HepG2 (cell line): ENCODE data around the gene FAM20C. TPM values are rescaled to one million over a fixed set of nuclear protein-coding genes. Genes with fewer than 3 reads are reported as not detected.

Experiments
- ATAC-seq: fragments of 200-7000 bp; cut with Tn5 transposase; 3 replicates; pipeline ENCODE4 v1.9.1; 2020; ENCODE audit warnings: mild to moderate bottlenecking, moderate library complexity
- BruUV-seq: library from RNA; stranded (reverse); fragments of 400-500 nt; replicated peaks from 2 replicates; lab custom pipeline; 2021; lab: Mats Ljungman, UMichigan
- CTCF ChIA-PET: fragments of 300-600 bp; formaldehyde crosslinking; extraction: SDS; loops from one replicate; lab custom pipeline; 2021; ENCODE audit warnings: low total read pairs, inconsistent platforms, low intra/inter-chr PET ratio; lab: Yijun Ruan, JAX
- POLR2A ChIA-PET: fragments of 350-600 bp; sonication (Branson Sonifier 250); formaldehyde crosslinking; loops from one replicate; lab custom pipeline; 2020; ENCODE audit warnings: antibody characterized with exemption, inconsistent platforms; lab: Yijun Ruan, JAX
- DNase-seq: peaks from one replicate; pipeline ENCODE4 v3.0.0-alpha.2; 2015; ENCODE audit warnings: low spot score
- FAIRE-seq: peaks from 3 replicates; lab custom pipeline; 2011; peaks lifted over from hg19 to GRCh38; lab: Jason Lieb, UNC
- H2AFZ ChIP-seq: one replicate; pipeline ENCODE4 v1.6.1; 2011; ENCODE audit warnings: low read length, inconsistent platforms
- H3K27ac ChIP-seq: fragments of 300-600 bp; 3 replicates; pipeline ENCODE4 v1.8.0; 2011; ENCODE audit warnings: mixed run types, mild to moderate bottlenecking, mixed read lengths, low read length, inconsistent platforms; ENCODE audit not compliant: insufficient read depth; ENCODE audit errors: extremely low read length
- H3K27me3 ChIP-seq, 2 experiments: fragments of 200-600 bp in 1 of 2; 2 replicates in 1 of 2; 3 replicates in 1 of 2; pipeline versions ENCODE4 v1.6.0 to v1.8.0; 2011; ENCODE audit warnings: low read length in 2 of 2, mild to moderate bottlenecking in 2 of 2, moderate library complexity in 2 of 2, inconsistent platforms in 1 of 2; ENCODE audit not compliant: insufficient read depth in 2 of 2, control insufficient read depth in 1 of 2
- H3K36me3 ChIP-seq, 2 experiments: fragments of 200-600 bp in 1 of 2; replicated peaks in 1 of 2; 2 replicates in 1 of 2; 3 replicates in 1 of 2; pipeline versions ENCODE4 v1.5.1 to v1.8.0; 2011; ENCODE audit warnings: low read length in 2 of 2, inconsistent platforms in 1 of 2; ENCODE audit not compliant: insufficient read depth in 2 of 2, control insufficient read depth in 1 of 2
- H3K4me1 ChIP-seq: 2 replicates; pipeline ENCODE4 v1.5.1; 2012; ENCODE audit warnings: low read length, inconsistent platforms; ENCODE audit not compliant: insufficient read depth
- H3K4me2 ChIP-seq: 2 replicates; pipeline ENCODE4 v1.6.0; 2011; ENCODE audit warnings: low read depth, low read length, inconsistent platforms
- H3K4me3 ChIP-seq, 3 experiments: fragments of 200-600 bp in 1 of 3; sonication (generic), shearing (Covaris generic) in 1 of 3; replicated peaks in 1 of 3; 2 replicates each; pipeline ENCODE4 v1.5.1; 2011 to 2016; ENCODE audit warnings: low read length in 3 of 3, inconsistent platforms in 2 of 3, low read depth in 2 of 3, mild to moderate bottlenecking in 2 of 3, control low read depth in 1 of 3, mixed read lengths in 1 of 3; ENCODE audit not compliant: insufficient read depth in 1 of 3
- H3K79me2 ChIP-seq: one replicate; pipeline ENCODE4 v1.6.1; 2011; ENCODE audit warnings: low read length, inconsistent platforms; ENCODE audit not compliant: insufficient read depth
- H3K9ac ChIP-seq: 2 replicates; pipeline ENCODE4 v1.6.0; 2011; ENCODE audit warnings: mild to moderate bottlenecking, low read depth, low read length, inconsistent platforms; ENCODE audit not compliant: insufficient read depth
- H3K9me3 ChIP-seq: 2 replicates; pipeline ENCODE4 v1.5.1; 2012; ENCODE audit warnings: mild to moderate bottlenecking, low read length
- H4K20me1 ChIP-seq: 2 replicates; pipeline ENCODE4 v1.6.0; 2011; ENCODE audit warnings: inconsistent platforms, mild to moderate bottlenecking, low read length, moderate library complexity; ENCODE audit not compliant: insufficient read depth
- ASH2L ChIP-seq: fragments of 300-600, 200-600 bp; sonication (generic); IDR thresholded peaks from 2 replicates; pipeline ENCODE4 v1.7.0; 2017; ENCODE audit warnings: low read depth, mild to moderate bottlenecking, moderate library complexity, mixed read lengths, low read length; ENCODE audit not compliant: insufficient read length
- KDM2A ChIP-seq: sonication (generic); formaldehyde crosslinking; IDR thresholded peaks from 2 replicates; pipeline ENCODE4 v1.4.0; 2020; ENCODE audit warnings: low read depth, missing genetic modification reagents, borderline replicate concordance
- MAFK ChIP-seq, 2 experiments: IDR thresholded peaks in 1 of 2; conservative IDR thresholded peaks in 1 of 2; 2 replicates each; pipeline ENCODE4 v1.6.1; 2011; ENCODE audit warnings: improper control_type of control experiment in 2 of 2, low read length in 2 of 2
- POLR2AphosphoS5 ChIP-seq: IDR thresholded peaks from 2 replicates; pipeline ENCODE4 v1.6.1; 2012; ENCODE audit warnings: low read depth, low read length
- RFX1 ChIP-seq: fragments of 450-650 bp; IDR thresholded peaks from 2 replicates; pipeline ENCODE4 v1.6.1; 2017
- SKI ChIP-seq: fragments of 450-650 bp; IDR thresholded peaks from one replicate; pipeline ENCODE4 v1.6.1; 2018; ENCODE audit warnings: mild to moderate bottlenecking; ENCODE audit not compliant: partially characterized antibody
- TFDP1 ChIP-seq: IDR thresholded peaks from 2 replicates; pipeline ENCODE4 v1.6.1; 2016; ENCODE audit warnings: missing compliant biosample characterization, missing genetic modification reagents, borderline replicate concordance
- ZFP82 ChIP-seq: sonication (generic); formaldehyde crosslinking; IDR thresholded peaks from 2 replicates; pipeline ENCODE4 v1.5.1; 2020; ENCODE audit warnings: mild to moderate bottlenecking, missing genetic modification reagents, borderline replicate concordance
- ZSCAN20 ChIP-seq: sonication (generic); formaldehyde crosslinking; IDR thresholded peaks from 2 replicates; pipeline ENCODE4 v1.4.0; 2020; ENCODE audit warnings: missing genetic modification reagents, mild to moderate bottlenecking, borderline replicate concordance
- WGBS: methylation state at CpG from one replicate; pipeline ENCODE4 v1.1.6; 2017; ENCODE audit warnings: low lambda C conversion rate; 5-methylcytosine and 5-hydroxymethylcytosine counted together
- in situ Hi-C: cut with HindIII; loops from 2 replicates; pipeline ENCODE4 v1.10.0; 2017; ENCODE audit warnings: low pct_unique_long_range_greater_than_20kb; ENCODE audit not compliant: extremely low pct_ligation_motif_present
- intact Hi-C: fragments of 100-400 bp; cut with micrococcal nuclease; formaldehyde crosslinking; loops from one replicate; pipeline ENCODE4 v1.10.0; 2022; ENCODE audit not compliant: unreplicated experiment
- polyA plus RNA-seq, 8 experiments: library from polyadenylated mRNA; depleted of rRNA in 3 of 8; stranded (reverse) in 7 of 8; unstranded in 1 of 8; fragments of >200 nt; fragmentation: Illumina TruSeq in 4 of 8; extraction: Trizol in 4 of 8; gene quantifications; 2 replicates each; pipeline versions ENCODE4 v1.2.1 to v1.2.3, GENCODE V29; 2011 to 2016; ENCODE audit warnings: low read depth in 4 of 8, missing spikeins in 1 of 8, mixed read lengths in 1 of 8; ENCODE audit not compliant: insufficient read depth in 1 of 8
- total RNA-seq, 5 experiments: library from RNA; depleted of rRNA; stranded (reverse); fragments of >200 nt; fragmentation: Illumina TruSeq; extraction: Trizol; gene quantifications; 2 replicates each; pipeline ENCODE4 v1.2.3, GENCODE V29; 2016; ENCODE audit warnings: low read depth in 1 of 5
- TF ChIP-seq, protein P1 (sequence below): sonication (generic); formaldehyde crosslinking; IDR thresholded peaks from 2 replicates; pipeline ENCODE4 v1.5.1; 2020; ENCODE audit warnings: mild to moderate bottlenecking, moderate library complexity, missing genetic modification reagents

FAM20C gene
- total and polyA plus RNA-seq, 2 of the 13 experiments (the other 11 are each of a cell fraction or from before 2014, with no cell fraction given), result 11.9 to 19.9 TPM

GRCh38 chr7:268991-269390 lies 76.6 kb downstream of the FAM20C start (continued):
- TF ChIP-seq TFDP1 (CRISPR knock-in tag), result no peak
- TF ChIP-seq, protein P1, sequence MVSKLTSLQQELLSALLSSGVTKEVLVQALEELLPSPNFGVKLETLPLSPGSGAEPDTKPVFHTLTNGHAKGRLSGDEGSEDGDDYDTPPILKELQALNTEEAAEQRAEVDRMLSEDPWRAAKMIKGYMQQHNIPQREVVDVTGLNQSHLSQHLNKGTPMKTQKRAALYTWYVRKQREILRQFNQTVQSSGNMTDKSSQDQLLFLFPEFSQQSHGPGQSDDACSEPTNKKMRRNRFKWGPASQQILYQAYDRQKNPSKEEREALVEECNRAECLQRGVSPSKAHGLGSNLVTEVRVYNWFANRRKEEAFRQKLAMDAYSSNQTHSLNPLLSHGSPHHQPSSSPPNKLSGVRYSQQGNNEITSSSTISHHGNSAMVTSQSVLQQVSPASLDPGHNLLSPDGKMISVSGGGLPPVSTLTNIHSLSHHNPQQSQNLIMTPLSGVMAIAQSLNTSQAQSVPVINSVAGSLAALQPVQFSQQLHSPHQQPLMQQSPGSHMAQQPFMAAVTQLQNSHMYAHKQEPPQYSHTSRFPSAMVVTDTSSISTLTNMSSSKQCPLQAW (CRISPR knock-in tag), result no peak
- TF ChIP-seq ZSCAN20, result no peak
- no peak for TF ChIP-seq SKI
- TF ChIP-seq RFX1, result no peak
- no peak for TF ChIP-seq KDM2A (CRISPR knock-in tag)

DNA sequence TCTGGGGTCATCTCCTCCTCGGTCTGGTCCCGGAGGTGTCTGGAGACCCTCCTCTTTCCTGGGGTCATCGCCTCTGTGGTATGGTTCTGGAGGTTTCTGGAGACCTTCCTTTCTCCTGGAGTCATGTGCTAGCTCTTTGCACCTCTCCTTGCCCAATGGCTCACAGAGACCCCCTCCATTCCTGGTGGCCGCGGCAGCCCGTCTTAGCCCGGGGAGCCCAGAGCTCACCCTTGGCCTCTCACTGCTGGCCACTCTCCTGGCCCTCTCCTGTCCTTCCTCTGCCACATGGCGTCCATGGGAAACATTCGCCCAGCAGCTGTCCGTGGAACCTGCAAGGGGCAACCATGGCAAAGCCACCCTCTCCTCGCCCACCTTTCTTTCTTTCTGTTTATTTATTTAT lies 77.3 kb downstream of the FAM20C start:
- intact Hi-C loops (no loop called here), in situ Hi-C loops (no loop called here)
- Histone ChIP-seq H3K36me3 (no peaks in the 10 kb centered on the region), H3K27ac (no peak overlapping the region), H2AFZ (no peak overlapping the region), H3K4me1 (no peaks in the 10 kb centered on the region), H4K20me1 (no peaks in the 10 kb centered on the region), H3K79me2 (no peaks in the 10 kb centered on the region), H3K27me3 (no peaks in the 10 kb centered on the region; a peak in 2 of 5 replicates), H3K9ac (no peak overlapping the region), H3K9me3 (0 out of 2 replicates have a peak, but pooled peaks cover 4% of the 10 kb centered on the region), H3K4me2 (no peak overlapping the region), H3K4me3 (no peak overlapping the region)
- no peak for FAIRE-seq
- CTCF ChIA-PET, result no interaction called here
- POLR2A ChIA-PET, result no interaction called here
- no peak for ATAC-seq
- DNase-seq, result no peak
- WGBS, result 69% methylated on average over 11 of the region's 11 CpGs
- no TSS peak for BruUV-seq
- TF ChIP-seq ZFP82 (no peak), POLR2AphosphoS5 (no peak), ASH2L (no peak), MAFK (conservative IDR thresholded peaks at IDR 0.05 in 1 of 2, IDR thresholded peaks at IDR 0.05 in 1 of 2; ENCODE audit: low read length in 2 of 2) (no peak)
